Ishikawa (cell line): Measurements from ENCODE around the gene SMPX.

Source experiments
- CEBPB ChIP-seq: IDR thresholded peaks from 2 replicates; pipeline ENCODE4 v1.6.1; 2012
- CREB1 ChIP-seq: IDR thresholded peaks from 2 replicates; pipeline ENCODE4 v1.6.1; 2012; ENCODE audit warnings: low read depth
- EGR1 ChIP-seq: IDR thresholded peaks from 2 replicates; pipeline ENCODE4 v1.6.1; 2012
- EP300 ChIP-seq: IDR thresholded peaks from 2 replicates; pipeline ENCODE4 v1.6.1; 2012; ENCODE audit warnings: borderline replicate concordance
- FOXM1 ChIP-seq: IDR thresholded peaks from 2 replicates; pipeline ENCODE4 v1.6.1; 2012; ENCODE audit warnings: low read depth, borderline replicate concordance
- MAX ChIP-seq: IDR thresholded peaks from 2 replicates; pipeline ENCODE4 v1.6.1; 2012
- NFIC ChIP-seq: IDR thresholded peaks from 2 replicates; pipeline ENCODE4 v1.6.1; 2012
- RAD21 ChIP-seq: IDR thresholded peaks from 2 replicates; pipeline ENCODE4 v1.6.1; 2012; ENCODE audit warnings: low read depth
- REST ChIP-seq: IDR thresholded peaks from 2 replicates; pipeline ENCODE4 v1.6.1; 2012; ENCODE audit warnings: low read depth, mild to moderate bottlenecking
- TAF1 ChIP-seq: IDR thresholded peaks from 2 replicates; pipeline ENCODE4 v1.6.1; 2012; ENCODE audit warnings: low read depth, mild to moderate bottlenecking
- TCF12 ChIP-seq: IDR thresholded peaks from 2 replicates; pipeline ENCODE4 v1.6.1; 2012; ENCODE audit warnings: low read depth
- TEAD4 ChIP-seq: IDR thresholded peaks from 2 replicates; pipeline ENCODE4 v1.6.1; 2012
- USF1 ChIP-seq: IDR thresholded peaks from 2 replicates; pipeline ENCODE4 v1.6.1; 2012
- YY1 ChIP-seq: IDR thresholded peaks from 2 replicates; pipeline ENCODE4 v1.6.1; 2012; ENCODE audit warnings: low read depth
- ZBTB7A ChIP-seq: IDR thresholded peaks from 2 replicates; pipeline ENCODE4 v1.6.1; 2012; ENCODE audit warnings: low read depth

The SMPX gene

GRCh38 chrX:21711848-21712197 is 46.1 kb downstream of the SMPX start:
- no peak for TF ChIP-seq ZBTB7A
- TF ChIP-seq MAX: no peak
- no peak for TF ChIP-seq TCF12
- no peak for TF ChIP-seq EP300
- no peak for TF ChIP-seq CREB1
- no peak for TF ChIP-seq TAF1
- TF ChIP-seq TEAD4: no peak
- TF ChIP-seq FOXM1: no peak
- TF ChIP-seq RAD21: no peak
- no peak for TF ChIP-seq EGR1
- no peak for TF ChIP-seq USF1
- no peak for TF ChIP-seq REST

- TF ChIP-seq TAF1 (no peak), TCF12 (no peak), USF1 (no peak), YY1 (no peak), EGR1 (no peak), FOXM1 (no peak), CEBPB (no peak), CREB1 (no peak), NFIC (no peak), REST (no peak), EP300 (no peak), RAD21 (no peak), TEAD4 (no peak), MAX (no peak), ZBTB7A (no peak)
These were observed 46.6 kb downstream of the SMPX start for GRCh38 chrX:21711129-21711847.

GRCh38 chrX:21708116-21708515 is 49.8 kb downstream of the SMPX start:
- TF ChIP-seq CEBPB (no peak), RAD21 (peak; percentile 17; the same call in 1 of the 2 replicates)

- no peak for TF ChIP-seq NFIC
- TF ChIP-seq TCF12: no peak
- TF ChIP-seq EGR1: no peak
- TF ChIP-seq CEBPB: no peak
- TF ChIP-seq MAX: no peak
- no peak for TF ChIP-seq USF1
- TF ChIP-seq ZBTB7A: no peak
These were observed 52.7 kb downstream of the SMPX start for GRCh38 chrX:21705225-21705624.

- TF ChIP-seq FOXM1 (no peak), TAF1 (no peak), EGR1 (no peak), CEBPB (no peak), MAX (no peak), NFIC (no peak), ZBTB7A (no peak), RAD21 (no peak), YY1 (no peak), TCF12 (no peak), EP300 (no peak), REST (no peak), USF1 (no peak), TEAD4 (no peak), CREB1 (no peak)
These were observed 55.2 kb downstream of the SMPX start for GRCh38 chrX:21702725-21703124.
